SK-N-SH (cell line): Measurements from ENCODE around the gene DGCR2. TPM values are rescaled to one million over a fixed set of nuclear protein-coding genes. Genes with fewer than 3 reads are reported as not detected.

Source experiments
- CTCF ChIA-PET: fragments of 300-600, 350-600 bp; formaldehyde crosslinking; extraction: SDS; loops from one replicate; lab custom pipeline; 2021; lab: Yijun Ruan, JAX
- POLR2A ChIA-PET: fragments of 350-600 bp; sonication (Branson Sonifier 250); formaldehyde crosslinking; extraction: SDS; loops from one replicate; lab custom pipeline; 2020; ENCODE audit warnings: antibody characterized with exemption, inconsistent platforms; lab: Yijun Ruan, JAX
- DNase-seq: peaks from one replicate; pipeline ENCODE4 v3.0.0; 2012
- H2AFZ ChIP-seq: fragments of 200-600 bp; sonication (generic); 2 replicates; pipeline ENCODE4 v1.8.1; 2016; ENCODE audit warnings: antibody characterized with exemption, mild to moderate bottlenecking, low read depth
- H3F3A ChIP-seq: fragments of 200-600 bp; sonication (generic); replicated peaks from 2 replicates; pipeline ENCODE3; 2016; ENCODE audit warnings: antibody characterized with exemption, mild to moderate bottlenecking; ENCODE audit not compliant: insufficient read depth
- H3K27ac ChIP-seq, 2 experiments: fragments of 200-500 bp in 1 of 2; fragments of 200-600 bp in 1 of 2; sonication (Bioruptor generic) in 1 of 2; sonication (generic), shearing (Covaris generic) in 1 of 2; 2 replicates each; pipeline versions ENCODE4 v1.5.1 to v1.6.1; 2014 to 2016; ENCODE audit warnings: low read depth in 2 of 2, inconsistent platforms in 1 of 2, low read length in 1 of 2, mild to moderate bottlenecking in 1 of 2, mixed read lengths in 1 of 2
- H3K27me3 ChIP-seq: fragments of 200-600 bp; sonication (generic), shearing (Covaris generic); 2 replicates; pipeline ENCODE4 v1.6.1; 2016; ENCODE audit warnings: mixed run types; ENCODE audit not compliant: insufficient read depth
- H3K36me3 ChIP-seq, 2 experiments: fragments of 200-500 bp in 1 of 2; fragments of 200-600 bp in 1 of 2; sonication (Bioruptor generic) in 1 of 2; sonication (generic) in 1 of 2; replicated peaks in 1 of 2; 2 replicates each; pipeline versions ENCODE3 to v1.5.1; 2014 to 2016; ENCODE audit warnings: low read length in 1 of 2, mild to moderate bottlenecking in 1 of 2; ENCODE audit not compliant: insufficient read depth in 2 of 2, control insufficient read depth in 1 of 2
- H3K4me1 ChIP-seq, 2 experiments: fragments of 200-500 bp in 1 of 2; fragments of 200-600 bp in 1 of 2; sonication (Bioruptor generic) in 1 of 2; sonication (generic), shearing (Covaris generic) in 1 of 2; 2 replicates each; pipeline versions ENCODE4 v1.5.1 to v1.6.1; 2014 to 2016; ENCODE audit warnings: low read depth in 1 of 2, low read length in 1 of 2, mixed run types in 1 of 2; ENCODE audit not compliant: insufficient read depth in 2 of 2, control insufficient read depth in 1 of 2
- H3K4me2 ChIP-seq: fragments of 200-600 bp; sonication (generic), shearing (Covaris generic); 2 replicates; pipeline ENCODE4 v1.6.1; 2017; ENCODE audit warnings: mixed run types
- H3K4me3 ChIP-seq, 2 experiments: fragments of 200-500 bp in 1 of 2; fragments of 200-600 bp in 1 of 2; sonication (Bioruptor generic) in 1 of 2; sonication (generic), shearing (Covaris generic) in 1 of 2; 2 replicates each; pipeline versions ENCODE4 v1.5.1 to v1.8.1; 2014 to 2016; ENCODE audit warnings: low read depth in 2 of 2, inconsistent platforms in 1 of 2, low read length in 1 of 2, mild to moderate bottlenecking in 1 of 2, mixed read lengths in 1 of 2, moderate library complexity in 1 of 2
- H3K79me2 ChIP-seq: fragments of 200-600 bp; sonication (generic); 2 replicates; pipeline ENCODE4 v1.8.1; 2017; ENCODE audit warnings: mild to moderate bottlenecking; ENCODE audit not compliant: insufficient read depth
- H3K9ac ChIP-seq: fragments of 200-600 bp; sonication (generic); 2 replicates; pipeline ENCODE4 v1.6.1; 2017; ENCODE audit warnings: mixed run types
- H3K9me2 ChIP-seq: fragments of 200-600 bp; sonication (generic); 2 replicates; pipeline ENCODE4 v1.6.1; 2017; ENCODE audit warnings: mixed run types
- H3K9me3 ChIP-seq: fragments of 200-600 bp; sonication (generic); 2 replicates; pipeline ENCODE4 v1.6.1; 2017; ENCODE audit warnings: mixed run types, mild to moderate bottlenecking, moderate library complexity
- H4K20me1 ChIP-seq: fragments of 200-600 bp; sonication (generic); 2 replicates; pipeline ENCODE4 v1.6.1; 2017; ENCODE audit warnings: mild to moderate bottlenecking, mixed run types; ENCODE audit not compliant: insufficient read depth
- CHD2 ChIP-seq: fragments of 150-350 bp; IDR thresholded peaks from 2 replicates; pipeline ENCODE4 v1.6.1; 2018; ENCODE audit warnings: low read length; ENCODE audit not compliant: partially characterized antibody
- EZH2phosphoT487 ChIP-seq: fragments of 200-600 bp; sonication (generic); IDR thresholded peaks from 2 replicates; pipeline ENCODE4 v1.6.1; 2017; ENCODE audit warnings: low read depth, mixed run types, mild to moderate bottlenecking, antibody characterized with exemption, moderate library complexity, borderline replicate concordance
- GABPA ChIP-seq: IDR thresholded peaks from 2 replicates; pipeline ENCODE4 v1.4.0; 2012; ENCODE audit warnings: low read depth, mild to moderate bottlenecking
- GATA2 ChIP-seq: sonication (generic); formaldehyde crosslinking; IDR thresholded peaks from 2 replicates; pipeline ENCODE4 v1.5.0; 2020; ENCODE audit warnings: mild to moderate bottlenecking, missing genetic modification reagents
- IRF3 ChIP-seq: fragments of 150-350 bp; IDR thresholded peaks from 2 replicates; pipeline ENCODE4 v1.6.1; 2016; ENCODE audit warnings: mild to moderate bottlenecking, low read depth, low read length
- JUND ChIP-seq: IDR thresholded peaks from 2 replicates; pipeline ENCODE4 v1.4.0; 2012
- MAX ChIP-seq: IDR thresholded peaks from 2 replicates; pipeline ENCODE4 v1.4.0; 2012; ENCODE audit warnings: low read depth
- MEF2A ChIP-seq: IDR thresholded peaks from 2 replicates; pipeline ENCODE4 v1.4.0; 2012; ENCODE audit warnings: low read depth, borderline replicate concordance
- MXI1 ChIP-seq: IDR thresholded peaks from 2 replicates; pipeline ENCODE4 v1.6.1; 2012; ENCODE audit warnings: mild to moderate bottlenecking, low read depth, low read length, improper control_type of control experiment
- RXRA ChIP-seq: IDR thresholded peaks from 2 replicates; pipeline ENCODE4 v1.4.0; 2012; ENCODE audit warnings: low read depth, mild to moderate bottlenecking, borderline replicate concordance
- TCF12 ChIP-seq: IDR thresholded peaks from 2 replicates; pipeline ENCODE4 v1.4.0; 2012
- TEAD4 ChIP-seq: IDR thresholded peaks from 2 replicates; pipeline ENCODE4 v1.4.0; 2012; ENCODE audit warnings: mild to moderate bottlenecking, borderline replicate concordance; ENCODE audit not compliant: insufficient read depth
- USF2 ChIP-seq: fragments of 150-350 bp; IDR thresholded peaks from 2 replicates; pipeline ENCODE4 v1.6.1; 2017; ENCODE audit warnings: antibody characterized with exemption, low read length, low read depth, borderline replicate concordance
- YY1 ChIP-seq: IDR thresholded peaks from 2 replicates; pipeline ENCODE4 v1.4.0; 2012; ENCODE audit warnings: low read depth, mild to moderate bottlenecking
- WGBS: methylation state at CpG from one replicate; pipeline ENCODE4 v1.1.6; 2017; ENCODE audit warnings: low lambda C conversion rate; 5-methylcytosine and 5-hydroxymethylcytosine counted together
- polyA plus RNA-seq, 3 experiments: library from polyadenylated mRNA; depleted of rRNA; stranded (reverse); fragments of >200 nt; gene quantifications; 2 replicates each; pipeline ENCODE4 v1.2.3, GENCODE V29; 2012
- TF ChIP-seq, protein P1 (sequence below): IDR thresholded peaks from 2 replicates; pipeline ENCODE4 v1.6.1; 2012; ENCODE audit warnings: mild to moderate bottlenecking, low read depth, low read length, moderate library complexity

Gene DGCR2
- polyA plus RNA-seq, 1 of the 3 experiments (the other 2 are of a cell fraction), result 30.4 TPM

- TF ChIP-seq USF2 (no peak), TEAD4 (no peak), JUND (no peak), CHD2 (no peak), TCF12 (no peak), MXI1 (no peak)
- TF ChIP-seq, protein P1, sequence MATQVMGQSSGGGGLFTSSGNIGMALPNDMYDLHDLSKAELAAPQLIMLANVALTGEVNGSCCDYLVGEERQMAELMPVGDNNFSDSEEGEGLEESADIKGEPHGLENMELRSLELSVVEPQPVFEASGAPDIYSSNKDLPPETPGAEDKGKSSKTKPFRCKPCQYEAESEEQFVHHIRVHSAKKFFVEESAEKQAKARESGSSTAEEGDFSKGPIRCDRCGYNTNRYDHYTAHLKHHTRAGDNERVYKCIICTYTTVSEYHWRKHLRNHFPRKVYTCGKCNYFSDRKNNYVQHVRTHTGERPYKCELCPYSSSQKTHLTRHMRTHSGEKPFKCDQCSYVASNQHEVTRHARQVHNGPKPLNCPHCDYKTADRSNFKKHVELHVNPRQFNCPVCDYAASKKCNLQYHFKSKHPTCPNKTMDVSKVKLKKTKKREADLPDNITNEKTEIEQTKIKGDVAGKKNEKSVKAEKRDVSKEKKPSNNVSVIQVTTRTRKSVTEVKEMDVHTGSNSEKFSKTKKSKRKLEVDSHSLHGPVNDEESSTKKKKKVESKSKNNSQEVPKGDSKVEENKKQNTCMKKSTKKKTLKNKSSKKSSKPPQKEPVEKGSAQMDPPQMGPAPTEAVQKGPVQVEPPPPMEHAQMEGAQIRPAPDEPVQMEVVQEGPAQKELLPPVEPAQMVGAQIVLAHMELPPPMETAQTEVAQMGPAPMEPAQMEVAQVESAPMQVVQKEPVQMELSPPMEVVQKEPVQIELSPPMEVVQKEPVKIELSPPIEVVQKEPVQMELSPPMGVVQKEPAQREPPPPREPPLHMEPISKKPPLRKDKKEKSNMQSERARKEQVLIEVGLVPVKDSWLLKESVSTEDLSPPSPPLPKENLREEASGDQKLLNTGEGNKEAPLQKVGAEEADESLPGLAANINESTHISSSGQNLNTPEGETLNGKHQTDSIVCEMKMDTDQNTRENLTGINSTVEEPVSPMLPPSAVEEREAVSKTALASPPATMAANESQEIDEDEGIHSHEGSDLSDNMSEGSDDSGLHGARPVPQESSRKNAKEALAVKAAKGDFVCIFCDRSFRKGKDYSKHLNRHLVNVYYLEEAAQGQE, result no peak
Observed at GRCh38 chr22:19136915-19137314, 14.7 kb upstream of the DGCR2 start (continued).

DNA sequence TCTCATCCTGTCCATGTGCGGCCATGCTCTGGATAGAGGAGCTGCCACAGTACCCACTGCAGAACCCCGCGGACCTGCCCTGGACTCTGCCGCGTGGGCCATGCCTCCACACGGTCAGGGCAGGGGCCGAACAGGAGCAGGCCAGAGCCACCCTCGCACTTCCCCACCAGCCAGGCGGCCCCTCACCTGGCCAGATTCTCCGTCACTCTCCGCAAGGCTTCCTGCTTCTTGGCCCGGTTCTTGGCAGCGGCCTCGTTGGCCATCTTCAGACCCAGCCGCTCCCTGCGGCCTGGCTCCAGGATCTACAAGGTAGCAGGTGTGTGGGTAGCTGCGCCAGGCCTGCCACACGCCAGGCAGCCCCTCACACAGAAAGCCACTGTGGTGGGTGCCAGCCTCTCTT, 12.7 kb upstream of the DGCR2 start:
- no peak for DNase-seq
- Histone ChIP-seq H3K27ac (no peak overlapping the region), H3F3A (no peaks in the 10 kb centered on the region), H4K20me1 (no peaks in the 10 kb centered on the region), H3K4me3 (no peak overlapping the region), H3K9me3 (no peaks in the 10 kb centered on the region)
- CTCF ChIA-PET, result no interaction called here
- TF ChIP-seq YY1 (no peak), IRF3 (no peak), GABPA (no peak), MEF2A (no peak), GATA2 (CRISPR knock-in tag) (no peak), RXRA (no peak), TEAD4 (no peak), MAX (no peak), EZH2phosphoT487 (no peak)
- TF ChIP-seq, all 33 proteins: peak for 0
- no peaks in the 10 kb centered on the region for H3K9me2 ChIP-seq
- WGBS, result 92% methylated on average over 13 of the region's 18 CpGs
- no peaks in the 10 kb centered on the region for H3K79me2 ChIP-seq
- POLR2A ChIA-PET, result no interaction called here
- H3K4me1 ChIP-seq, result no peaks in the 10 kb centered on the region
- H3K36me3 ChIP-seq, result peaks cover 13 to 60% of the 10 kb centered on the region in 2 experiments
- H3K4me2 ChIP-seq, result no peak overlapping the region
- H3K9ac ChIP-seq, result no peak overlapping the region
- no peaks in the 10 kb centered on the region for H3K27me3 ChIP-seq
- H2AFZ ChIP-seq, result no peak overlapping the region
